ENCODE measurements around the gene TTC24. TPM values are rescaled to one million over a fixed set of nuclear protein-coding genes. Genes with fewer than 3 reads are reported as not detected.

TTC24 gene
- total and polyA plus RNA-seq, 4 experiments from 2014 or later: 0.12 to 0.91 (median 0.84) TPM; not detected in 1

- Mint-ChIP-seq H3K4me3 (peak within 1 kb of the TSS; percentile 89 to 92 (median 90)), H3K27me3 (no peaks in the 10 kb centered on the region), H3K27ac (peak within 1 kb of the TSS; percentile 86 to 97 (median 94)), H3K4me1 (peaks cover 13 to 25% (median 21%) of the 10 kb centered on the region in 4 donors), H3K36me3 (peaks cover 17 to 24% of the 10 kb centered on the region in 2 donors), H3K9me3 (peaks cover 0 to 4% (median 0%) of the 10 kb centered on the region in 8 donors)
- Histone ChIP-seq H3K27ac (ENCODE audit: low read depth, low read length) (peak within 1 kb of the TSS; percentile 81), H3K36me3 (ENCODE audit: insufficient read depth, low read length) (peaks cover 9% of the 10 kb centered on the region), H3K4me1 (ENCODE audit: insufficient read depth, low read length) (peaks cover 16% of the 10 kb centered on the region), H3K27me3 (ENCODE audit: insufficient read depth, low read length) (no peaks in the 10 kb centered on the region), H3K4me3 (ENCODE audit: low read length in 2 of 2) (peak within 1 kb of the TSS; percentile 80 to 95), H3K9me3 (ENCODE audit: control insufficient read depth in 1 of 2, low read length in 2 of 2) (no peaks in the 10 kb centered on the region)
- intact Hi-C loops (cut with micrococcal nuclease): loop anchor here (1.0 kb wide), 1 partner anchor 10 kb away; the partner anchor contains the start of gene GPATCH4
- peak; percentile 66 to 72 (median 67) for DNase-seq
- CTCF ChIA-PET (ENCODE audit: partially characterized antibody): interaction anchor here (0.8 to 3.8 kb wide), 13 partner anchors 10 to 205 kb away, joined by 3 to 26 read pairs (median 5); partner anchors contain the start of genes GPATCH4, MEF2D and TTC24
- POLR2A ChIA-PET (ENCODE audit: partially characterized antibody): interaction anchor here (0.6 to 3.0 kb wide), 16 partner anchors 9 to 136 kb away, joined by 3 to 50 read pairs (median 4); partner anchors contain the start of genes GPATCH4, MEF2D and METTL25B
Observed at GRCh38 chr1:156591432-156592157, 12.1 kb downstream of the TTC24 start, which contains the start of gene NAXE. NAXE (plus strand) TSS chr1:156591776; CDS start chr1:156591805, 29 bp downstream.

- ChIA-PET CTCF (ENCODE audit: partially characterized antibody) (interaction anchor here (0.8 to 3.8 kb wide), 11 partner anchors 10 to 206 kb away, joined by 3 to 26 read pairs (median 5); partner anchors contain the start of genes GPATCH4, MEF2D and TTC24), POLR2A (ENCODE audit: partially characterized antibody) (interaction anchor here (0.6 to 3.0 kb wide), 16 partner anchors 8 to 136 kb away, joined by 3 to 50 read pairs (median 5); partner anchors contain the start of genes GPATCH4, MEF2D and METTL25B)
- no peaks in the 10 kb centered on the region for H3K27me3 ChIP-seq (ENCODE audit: insufficient read depth, low read length)
- peak overlapping the region; percentile 47 to 92 (median 84) for H3K27ac Mint-ChIP-seq
- H3K4me3 Mint-ChIP-seq: peak overlapping the region; percentile 80 to 91 (median 89)
- peaks cover 16% of the 10 kb centered on the region for H3K4me1 ChIP-seq (ENCODE audit: insufficient read depth, low read length)
- H3K36me3 Mint-ChIP-seq: peaks cover 24 to 31% of the 10 kb centered on the region in 2 donors
- no peaks in the 10 kb centered on the region for H3K9me3 ChIP-seq (ENCODE audit: control insufficient read depth in 1 of 2, low read length in 2 of 2)
- DNase-seq: no peak
- intact Hi-C loops (cut with micrococcal nuclease): no loop called here
- H3K27ac ChIP-seq (ENCODE audit: low read depth, low read length): peak overlapping the region; percentile 81
- peak overlapping the region; percentile 65 to 80 for H3K4me3 ChIP-seq (ENCODE audit: low read length in 2 of 2)
- H3K27me3 Mint-ChIP-seq: no peaks in the 10 kb centered on the region
- peaks cover 0 to 4% (median 0%) of the 10 kb centered on the region in 8 donors for H3K9me3 Mint-ChIP-seq
- peaks cover 16% of the 10 kb centered on the region for H3K36me3 ChIP-seq (ENCODE audit: insufficient read depth, low read length)
- peaks cover 13 to 25% (median 21%) of the 10 kb centered on the region in 4 donors for H3K4me1 Mint-ChIP-seq
Observed at GRCh38 chr1:156592158-156592909, 12.8 kb downstream of the TTC24 start.

GRCh38 chr1:156592910-156593660 is 13.6 kb downstream of the TTC24 start:
- H3K27ac Mint-ChIP-seq: peak overlapping the region; percentile 48 to 92 (median 84)
- H3K9me3 Mint-ChIP-seq: peaks cover 0 to 4% (median 0%) of the 10 kb centered on the region in 8 donors
- peaks cover 23% of the 10 kb centered on the region for H3K36me3 ChIP-seq (ENCODE audit: insufficient read depth, low read length)
- ChIA-PET CTCF (ENCODE audit: partially characterized antibody) (interaction anchor here (0.7 to 3.8 kb wide), 6 partner anchors 11 to 136 kb away, joined by 3 to 26 read pairs (median 4); partner anchors contain the start of gene TTC24), POLR2A (ENCODE audit: partially characterized antibody) (interaction anchor here (0.6 to 3.0 kb wide), 10 partner anchors 8 to 136 kb away, joined by 3 to 50 read pairs (median 4); partner anchors contain the start of genes GPATCH4, MEF2D and METTL25B)
- intact Hi-C loops (cut with micrococcal nuclease): no loop called here
- H3K4me3 ChIP-seq (ENCODE audit: low read length in 2 of 2): no peak overlapping the region
- H3K36me3 Mint-ChIP-seq: peaks cover 29 to 38% of the 10 kb centered on the region in 2 donors
- H3K4me1 ChIP-seq (ENCODE audit: insufficient read depth, low read length): peaks cover 16% of the 10 kb centered on the region
- H3K27me3 ChIP-seq (ENCODE audit: insufficient read depth, low read length): no peaks in the 10 kb centered on the region
- H3K4me3 Mint-ChIP-seq: peak overlapping the region; percentile 80 to 91 (median 89)
- no peaks in the 10 kb centered on the region for H3K27me3 Mint-ChIP-seq
- H3K4me1 Mint-ChIP-seq: peaks cover 13 to 25% (median 21%) of the 10 kb centered on the region in 4 donors
- no peaks in the 10 kb centered on the region for H3K9me3 ChIP-seq (ENCODE audit: control insufficient read depth in 1 of 2, low read length in 2 of 2)
- H3K27ac ChIP-seq (ENCODE audit: low read depth, low read length): no peak overlapping the region
- no peak for DNase-seq

GRCh38 chr1:156593661-156593989 is 14.1 kb downstream of the TTC24 start:
- no peaks in the 10 kb centered on the region for H3K9me3 ChIP-seq (ENCODE audit: control insufficient read depth in 1 of 2, low read length in 2 of 2)
- DNase-seq: no peak
- H3K27ac ChIP-seq (ENCODE audit: low read depth, low read length): no peak overlapping the region
- Mint-ChIP-seq H3K9me3 (peaks cover 0 to 4% (median 0%) of the 10 kb centered on the region in 8 donors), H3K36me3 (peaks cover 35 to 43% of the 10 kb centered on the region in 2 donors), H3K4me3 (peak overlapping the region in 3 of 8 donors; percentile 21 to 89 (median 31)), H3K27ac (no peak overlapping the region), H3K27me3 (no peaks in the 10 kb centered on the region), H3K4me1 (peaks cover 13 to 25% (median 21%) of the 10 kb centered on the region in 4 donors)
- H3K36me3 ChIP-seq (ENCODE audit: insufficient read depth, low read length): peaks cover 29% of the 10 kb centered on the region
- intact Hi-C loops (cut with micrococcal nuclease): no loop called here
- peaks cover 16% of the 10 kb centered on the region for H3K4me1 ChIP-seq (ENCODE audit: insufficient read depth, low read length)
- ChIA-PET CTCF (ENCODE audit: partially characterized antibody) (interaction anchor here (0.7 to 3.8 kb wide), 5 partner anchors 11 to 136 kb away, joined by 3 to 26 read pairs (median 3); no protein-coding TSS in a partner anchor), POLR2A (ENCODE audit: partially characterized antibody) (interaction anchor here (0.7 to 2.2 kb wide), 6 partner anchors 9 to 136 kb away, joined by 3 to 5 read pairs (median 4); partner anchors contain the start of genes MEF2D and METTL25B)
- H3K27me3 ChIP-seq (ENCODE audit: insufficient read depth, low read length): no peaks in the 10 kb centered on the region
- no peak overlapping the region for H3K4me3 ChIP-seq (ENCODE audit: low read length in 2 of 2)

- ChIA-PET POLR2A (ENCODE audit: partially characterized antibody) (interaction anchor here (0.7 to 2.2 kb wide), 6 partner anchors 8 to 137 kb away, joined by 3 to 5 read pairs (median 4); partner anchors contain the start of genes MEF2D and METTL25B), CTCF (ENCODE audit: partially characterized antibody) (interaction anchor here (3.8 kb wide), 1 partner anchor 14 kb away, joined by 26 read pairs; no protein-coding TSS in a partner anchor)
- Mint-ChIP-seq H3K9me3 (peaks cover 0 to 4% (median 0%) of the 10 kb centered on the region in 8 donors), H3K27me3 (no peaks in the 10 kb centered on the region), H3K27ac (peak overlapping the region in 4 of 7 donors; percentile 3 to 76 (median 11)), H3K4me1 (peaks cover 13 to 25% (median 21%) of the 10 kb centered on the region in 4 donors), H3K36me3 (peaks cover 38 to 47% of the 10 kb centered on the region in 2 donors), H3K4me3 (peak overlapping the region in 2 of 8 donors; percentile 15 to 42)
- H3K27ac ChIP-seq (ENCODE audit: low read depth, low read length): no peak overlapping the region
- no peak for DNase-seq
- H3K4me1 ChIP-seq (ENCODE audit: insufficient read depth, low read length): peaks cover 16% of the 10 kb centered on the region
- H3K4me3 ChIP-seq (ENCODE audit: low read length in 2 of 2): no peak overlapping the region
- intact Hi-C loops (cut with micrococcal nuclease): no loop called here
- H3K9me3 ChIP-seq (ENCODE audit: control insufficient read depth in 1 of 2, low read length in 2 of 2): no peaks in the 10 kb centered on the region
- H3K27me3 ChIP-seq (ENCODE audit: insufficient read depth, low read length): no peaks in the 10 kb centered on the region
- H3K36me3 ChIP-seq (ENCODE audit: insufficient read depth, low read length): peaks cover 33% of the 10 kb centered on the region
Observed at GRCh38 chr1:156594190-156594589, 14.7 kb downstream of the TTC24 start.

- intact Hi-C loops (cut with micrococcal nuclease): no loop called here
- H3K9me3 ChIP-seq (ENCODE audit: control insufficient read depth in 1 of 2, low read length in 2 of 2): no peaks in the 10 kb centered on the region
- Mint-ChIP-seq H3K27ac (peak overlapping the region in 6 of 7 donors; percentile 1 to 90 (median 70)), H3K4me1 (peaks cover 16 to 30% (median 23%) of the 10 kb centered on the region in 4 donors), H3K9me3 (peaks cover 0 to 4% (median 0%) of the 10 kb centered on the region in 8 donors), H3K4me3 (peak overlapping the region in 2 of 8 donors; percentile 12 to 49), H3K27me3 (no peaks in the 10 kb centered on the region), H3K36me3 (peaks cover 38 to 53% of the 10 kb centered on the region in 2 donors)
- no peak overlapping the region for H3K4me3 ChIP-seq (ENCODE audit: low read length in 2 of 2)
- peaks cover 22% of the 10 kb centered on the region for H3K4me1 ChIP-seq (ENCODE audit: insufficient read depth, low read length)
- no peak overlapping the region for H3K27ac ChIP-seq (ENCODE audit: low read depth, low read length)
- H3K27me3 ChIP-seq (ENCODE audit: insufficient read depth, low read length): no peaks in the 10 kb centered on the region
- ChIA-PET POLR2A (ENCODE audit: partially characterized antibody) (interaction anchor here (1.4 to 1.7 kb wide), 2 partner anchors 94 to 138 kb away, joined by 4 read pairs; partner anchors contain the start of gene MEF2D), CTCF (ENCODE audit: partially characterized antibody) (no interaction called here)
- H3K36me3 ChIP-seq (ENCODE audit: insufficient read depth, low read length): peaks cover 33% of the 10 kb centered on the region
- DNase-seq: no peak
Observed at GRCh38 chr1:156595016-156595415, 15.5 kb downstream of the TTC24 start.
